Calu3 (cell line): Measurements from ENCODE around the gene GLOD4. TPM values are rescaled to one million over a fixed set of nuclear protein-coding genes. Genes with fewer than 3 reads are reported as not detected.
"Not testable (repeated sequence)": the region's sequence is repeated elsewhere in the genome, so short reads cannot be mapped to it uniquely, and the experiment has no call there.

Experiments used
- BruUV-seq: library from RNA; stranded (reverse); fragments of 400-500 nt; replicated peaks from 2 replicates; lab custom pipeline; 2021; lab: Mats Ljungman, UMichigan
- CTCF ChIA-PET: fragments of 300-600 bp; sonication (Branson Sonifier 250); formaldehyde crosslinking; loops from one replicate; lab custom pipeline; 2022; ENCODE audit warnings: antibody characterized with exemption; lab: Charles Lee
- DNase-seq: peaks from one replicate; pipeline ENCODE4 v3.0.0; 2022
- H3K27ac Mint-ChIP-seq: one replicate; pipeline ENCODE4 v1.8.0; 2022; ENCODE audit warnings: mixed read lengths; ENCODE audit not compliant: unreplicated experiment
- H3K27me3 Mint-ChIP-seq: one replicate; pipeline ENCODE4 v1.8.0; 2022; ENCODE audit warnings: mixed read lengths; ENCODE audit not compliant: unreplicated experiment
- H3K36me3 Mint-ChIP-seq: one replicate; pipeline ENCODE4 v1.8.0; 2022; ENCODE audit warnings: mild to moderate bottlenecking, moderate library complexity, mixed read lengths; ENCODE audit not compliant: insufficient read depth, unreplicated experiment
- H3K4me1 Mint-ChIP-seq: one replicate; pipeline ENCODE4 v1.8.0; 2022; ENCODE audit warnings: mild to moderate bottlenecking, low read depth, mixed read lengths; ENCODE audit not compliant: unreplicated experiment
- H3K4me3 Mint-ChIP-seq: one replicate; pipeline ENCODE4 v1.8.0; 2022; ENCODE audit warnings: mild to moderate bottlenecking, low read depth, moderate library complexity, mixed read lengths; ENCODE audit not compliant: unreplicated experiment
- H3K9me3 Mint-ChIP-seq: one replicate; pipeline ENCODE4 v1.8.0; 2022; ENCODE audit warnings: low read depth, mixed read lengths; ENCODE audit not compliant: unreplicated experiment
- intact Hi-C: fragments of 100-400 bp; cut with micrococcal nuclease; formaldehyde crosslinking; loops from one replicate; pipeline ENCODE4 v1.10.0; 2022; ENCODE audit not compliant: unreplicated experiment
- total RNA-seq: library from RNA; stranded (reverse); gene quantifications from 2 replicates; pipeline ENCODE4 v1.2.3, GENCODE V29; 2022
- TF ChIP-seq, protein P1 (sequence below): fragments of 200-600 bp; IDR thresholded peaks from one replicate; pipeline ENCODE4 v1.8.0; 2022; ENCODE audit warnings: antibody characterized with exemption; ENCODE audit not compliant: unreplicated experiment

GLOD4 gene
- total RNA-seq, 1 experiment from 2014 or later, result 56.9 TPM

DNA sequence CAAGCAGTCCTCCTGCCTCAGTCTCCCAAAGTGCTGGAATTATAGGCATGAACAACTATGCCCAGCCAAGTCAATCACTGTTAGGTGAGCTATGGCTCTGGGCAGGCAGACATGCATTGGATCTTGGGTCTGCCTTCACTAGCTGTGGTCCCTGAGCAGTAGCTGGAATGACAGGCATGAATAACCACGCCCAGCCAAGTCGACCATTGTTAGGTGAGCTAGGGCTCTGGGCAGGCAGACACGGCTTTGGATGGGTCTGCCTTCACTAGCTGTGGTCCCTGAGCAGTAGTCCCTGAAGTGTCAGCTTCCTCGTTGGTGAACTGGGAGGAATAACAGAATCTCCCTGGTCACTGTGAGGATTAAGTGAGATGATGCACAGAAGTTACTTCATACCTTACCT lies 6.5 kb upstream of the GLOD4 start:
- H3K4me3 Mint-ChIP-seq, result no peak overlapping the region
- intact Hi-C loops, result no loop called here
- no TSS peak for BruUV-seq
- TF ChIP-seq, protein P1, sequence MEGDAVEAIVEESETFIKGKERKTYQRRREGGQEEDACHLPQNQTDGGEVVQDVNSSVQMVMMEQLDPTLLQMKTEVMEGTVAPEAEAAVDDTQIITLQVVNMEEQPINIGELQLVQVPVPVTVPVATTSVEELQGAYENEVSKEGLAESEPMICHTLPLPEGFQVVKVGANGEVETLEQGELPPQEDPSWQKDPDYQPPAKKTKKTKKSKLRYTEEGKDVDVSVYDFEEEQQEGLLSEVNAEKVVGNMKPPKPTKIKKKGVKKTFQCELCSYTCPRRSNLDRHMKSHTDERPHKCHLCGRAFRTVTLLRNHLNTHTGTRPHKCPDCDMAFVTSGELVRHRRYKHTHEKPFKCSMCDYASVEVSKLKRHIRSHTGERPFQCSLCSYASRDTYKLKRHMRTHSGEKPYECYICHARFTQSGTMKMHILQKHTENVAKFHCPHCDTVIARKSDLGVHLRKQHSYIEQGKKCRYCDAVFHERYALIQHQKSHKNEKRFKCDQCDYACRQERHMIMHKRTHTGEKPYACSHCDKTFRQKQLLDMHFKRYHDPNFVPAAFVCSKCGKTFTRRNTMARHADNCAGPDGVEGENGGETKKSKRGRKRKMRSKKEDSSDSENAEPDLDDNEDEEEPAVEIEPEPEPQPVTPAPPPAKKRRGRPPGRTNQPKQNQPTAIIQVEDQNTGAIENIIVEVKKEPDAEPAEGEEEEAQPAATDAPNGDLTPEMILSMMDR, result no peak
- H3K4me1 Mint-ChIP-seq, result no peaks in the 10 kb centered on the region
- no peaks in the 10 kb centered on the region for H3K27me3 Mint-ChIP-seq
- no peaks in the 10 kb centered on the region for H3K9me3 Mint-ChIP-seq
- CTCF ChIA-PET, result no interaction called here
- no peak for DNase-seq
- H3K27ac Mint-ChIP-seq, result no peak overlapping the region
- peaks cover 10% of the 10 kb centered on the region for H3K36me3 Mint-ChIP-seq

DNA sequence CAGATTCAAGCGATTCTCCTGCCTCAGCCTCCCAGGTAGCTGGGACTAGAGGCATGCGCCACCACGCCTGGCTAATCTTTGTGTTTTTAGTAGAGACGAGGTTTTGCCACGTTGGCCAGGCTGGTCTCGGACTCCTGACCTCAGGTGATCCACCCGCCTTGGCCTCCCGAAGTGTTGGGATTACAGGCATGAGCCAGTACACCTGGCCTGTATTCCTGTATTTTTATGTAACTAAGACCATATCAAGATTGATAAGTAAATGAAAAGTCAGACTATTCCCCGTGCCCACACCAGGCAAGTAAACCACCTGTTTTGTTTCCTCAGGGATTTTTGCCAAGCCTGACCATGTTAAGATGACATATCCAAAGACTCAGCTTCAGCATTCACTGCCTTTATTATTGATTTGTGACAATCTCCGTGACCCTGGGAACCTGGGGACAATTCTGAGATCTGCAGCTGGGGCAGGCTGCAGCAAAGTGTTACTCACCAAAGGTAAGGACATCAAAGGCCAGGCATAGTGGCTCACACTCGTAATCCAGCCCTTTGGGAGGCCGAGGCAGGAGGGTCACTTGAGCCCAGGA lies 5.7 kb upstream of the GLOD4 start:
- Mint-ChIP-seq H3K4me1 (no peaks in the 10 kb centered on the region), H3K36me3 (peaks cover 19% of the 10 kb centered on the region), H3K27ac (no peak overlapping the region), H3K9me3 (no peaks in the 10 kb centered on the region), H3K4me3 (no peak overlapping the region), H3K27me3 (no peaks in the 10 kb centered on the region)
- TF ChIP-seq, protein P1, result no peak
- no TSS peak for BruUV-seq
- CTCF ChIA-PET, result no interaction called here
- DNase-seq, result no peak
- intact Hi-C loops, result no loop called here

DNA sequence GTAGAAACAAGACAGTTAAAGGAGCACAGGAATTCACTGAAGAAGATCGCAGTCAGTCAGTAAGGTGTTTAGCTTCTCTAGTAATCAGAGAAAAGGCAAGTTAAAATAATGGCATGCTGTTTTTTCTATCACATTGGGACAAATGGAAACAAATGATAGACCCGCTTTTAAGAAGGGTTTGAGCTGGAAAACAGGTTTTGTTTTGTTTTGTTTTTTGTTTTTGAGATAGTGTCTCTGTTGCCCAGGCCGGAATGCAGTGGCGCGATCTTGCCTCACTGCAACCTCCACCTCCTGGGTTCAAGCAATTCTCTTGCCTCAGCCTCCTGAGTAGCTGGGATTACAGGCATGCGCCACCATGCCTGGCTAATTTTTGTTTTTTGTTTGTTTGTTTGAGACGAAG lies 3.8 kb upstream of the GLOD4 start:
- H3K4me1 Mint-ChIP-seq, H3K4me3 Mint-ChIP-seq, DNase-seq, H3K9me3 Mint-ChIP-seq, BruUV-seq, H3K27me3 Mint-ChIP-seq, CTCF ChIA-PET, H3K27ac Mint-ChIP-seq, intact Hi-C loops: not testable (repeated sequence)
- H3K36me3 Mint-ChIP-seq, result peaks cover 37% of the 10 kb centered on the region

- H3K36me3 Mint-ChIP-seq, result peaks cover 27% of the 10 kb centered on the region
- intact Hi-C loops, result no loop called here
- TF ChIP-seq, protein P1, result no peak
- no peaks in the 10 kb centered on the region for H3K27me3 Mint-ChIP-seq
- H3K4me1 Mint-ChIP-seq, result no peaks in the 10 kb centered on the region
- no TSS peak for BruUV-seq
- H3K27ac Mint-ChIP-seq, result no peak overlapping the region
- CTCF ChIA-PET, result no interaction called here
- no peaks in the 10 kb centered on the region for H3K9me3 Mint-ChIP-seq
- no peak for DNase-seq
- H3K4me3 Mint-ChIP-seq, result no peak overlapping the region
Observed at GRCh38 chr17:784143-784542, 2.1 kb upstream of the GLOD4 start.

- TF ChIP-seq, protein P1, result no peak
- no TSS peak for BruUV-seq
- no peak overlapping the region for H3K27ac Mint-ChIP-seq
- intact Hi-C loops, result no loop called here
- no peaks in the 10 kb centered on the region for H3K9me3 Mint-ChIP-seq
- H3K36me3 Mint-ChIP-seq, result peaks cover 42% of the 10 kb centered on the region
- no peak for DNase-seq
- no peaks in the 10 kb centered on the region for H3K4me1 Mint-ChIP-seq
- CTCF ChIA-PET, result interaction anchor here (0.9 kb wide), 1 partner anchor 21 kb away, joined by 3 read pairs; no protein-coding TSS in a partner anchor
- H3K4me3 Mint-ChIP-seq, result no peak overlapping the region
- no peaks in the 10 kb centered on the region for H3K27me3 Mint-ChIP-seq
Observed at GRCh38 chr17:778096-778495, 4.0 kb downstream of the GLOD4 start.
